SH-SY5Y (cell line): ENCODE results near the gene ITPK1.

Experiments
- GATA2 ChIP-seq: IDR thresholded peaks from 2 replicates; pipeline ENCODE4 v1.6.1; 2011; ENCODE audit warnings: mild to moderate bottlenecking, low read depth, low read length
- GATA3 ChIP-seq: IDR thresholded peaks from 2 replicates; pipeline ENCODE4 v1.6.1; 2011; ENCODE audit warnings: low read depth, mild to moderate bottlenecking, low read length, moderate library complexity

DNA sequence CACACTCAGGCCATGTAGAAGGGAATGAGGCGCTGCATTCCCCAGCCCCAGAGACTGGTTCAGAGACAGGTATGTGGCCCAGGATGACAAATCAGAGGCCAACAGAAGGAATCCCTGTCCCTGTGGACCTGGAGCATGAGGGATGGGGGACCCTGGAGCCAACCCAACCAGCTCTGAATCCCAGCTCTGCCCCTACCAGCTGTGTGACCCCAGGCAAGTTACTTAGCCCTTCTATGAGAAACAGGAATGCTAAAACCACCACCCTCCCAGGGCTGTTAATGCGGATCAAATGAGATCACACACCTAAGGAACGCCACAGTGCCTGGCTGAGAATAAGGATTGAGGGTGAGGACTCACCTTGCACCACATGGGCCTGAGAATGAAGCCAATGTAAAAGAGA lies 15.6 kb downstream of the ITPK1 start:
- no peak for TF ChIP-seq GATA2
- TF ChIP-seq GATA3 = no peak
